RPMI8226 (cell line): ENCODE data around the gene HDGF.

ENCODE experiments used
- DNase-seq: peaks from one replicate; pipeline ENCODE4 v3.0.0-alpha.2; 2015

The HDGF gene

DNA sequence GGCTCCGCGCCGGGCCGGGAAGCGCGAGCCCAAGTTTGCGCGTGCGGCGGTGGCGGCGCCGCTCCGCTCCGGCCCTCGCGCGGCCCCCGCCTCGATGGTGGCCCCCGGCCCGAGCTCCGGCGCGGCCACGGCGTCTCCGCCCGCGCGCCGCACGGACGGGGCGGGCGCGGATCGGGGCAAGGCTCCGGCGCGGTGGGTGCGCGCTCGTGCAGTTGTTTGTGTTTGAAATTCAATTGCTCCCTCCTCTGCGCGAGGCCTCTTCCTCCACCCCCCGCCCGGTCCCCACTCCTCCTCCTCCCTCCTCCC lies at the start of gene HDGF:
TSS of gene HDGF (minus strand) at position 225 of the 306 bp plus-strand sequence. CDS start 246 bp downstream, outside the sequence.
- DNase-seq = no peak

DNA sequence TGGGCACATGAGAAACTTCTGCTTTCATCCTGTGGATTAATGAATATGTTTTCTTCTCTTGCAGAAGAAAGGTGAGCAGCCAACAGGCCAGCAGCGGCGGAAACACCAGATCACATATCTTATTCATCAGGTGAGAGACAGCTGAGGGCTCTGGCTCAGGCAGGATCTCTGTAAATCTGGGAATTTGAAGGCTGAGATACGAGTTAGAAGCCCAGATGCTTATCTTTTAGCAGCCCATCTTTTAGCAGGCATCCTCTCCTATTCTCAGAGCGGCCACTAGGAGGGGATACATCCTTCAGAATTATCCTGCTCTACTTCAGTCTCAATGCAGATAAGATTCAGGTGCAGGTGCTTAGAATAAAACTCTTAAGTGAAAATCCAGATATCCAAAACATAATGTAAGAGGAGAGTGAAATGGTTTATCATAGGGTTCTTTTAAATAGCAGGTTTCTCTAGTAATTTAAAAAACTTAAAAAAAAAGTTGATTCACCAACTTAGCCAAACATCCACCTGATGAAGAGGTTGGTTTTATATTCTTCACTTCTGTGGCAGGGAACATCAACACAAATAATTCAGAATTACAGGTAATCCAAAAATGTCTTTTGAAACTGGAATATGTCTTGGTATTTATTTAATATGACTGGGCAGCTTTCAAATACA lies 45.9 kb upstream of the HDGF start:
- DNase-seq = peak; percentile 78

DNA sequence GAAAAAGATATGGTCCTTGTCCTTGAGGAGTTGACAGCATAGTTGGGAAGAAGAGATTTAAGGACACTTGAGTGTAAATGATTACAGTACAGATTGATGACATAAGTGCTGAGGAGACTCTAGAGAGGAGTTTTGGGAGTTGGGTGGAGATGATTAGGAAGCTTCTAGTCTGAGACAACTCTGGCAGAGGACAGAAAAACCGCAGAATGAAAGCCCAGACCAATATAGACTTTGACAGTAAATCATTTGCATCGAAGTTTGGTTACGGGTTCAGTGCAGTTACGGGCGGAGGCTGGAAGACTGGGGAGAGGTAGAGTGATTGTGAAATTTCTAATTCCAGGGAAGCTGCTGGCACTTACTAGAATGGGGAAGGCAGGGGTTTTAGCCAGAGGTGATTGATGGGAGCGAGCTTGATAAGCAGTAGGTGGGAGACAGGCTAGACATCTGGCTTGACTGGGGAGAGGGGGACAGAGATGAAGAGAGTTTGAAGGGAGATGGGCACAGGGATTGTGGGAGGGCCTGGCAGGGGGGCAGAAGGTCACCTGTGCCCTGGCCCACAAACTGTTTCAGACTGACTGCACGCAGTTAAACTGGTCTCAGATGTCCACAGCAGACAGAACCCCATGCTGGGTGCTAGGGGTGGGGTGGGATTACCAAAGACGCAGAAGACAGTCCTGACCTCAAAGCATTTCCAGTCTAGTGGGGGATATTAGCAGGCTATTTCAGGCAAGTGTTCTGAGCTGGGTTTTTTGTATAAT lies 45.0 kb upstream of the HDGF start:
- DNase-seq = no peak

DNA sequence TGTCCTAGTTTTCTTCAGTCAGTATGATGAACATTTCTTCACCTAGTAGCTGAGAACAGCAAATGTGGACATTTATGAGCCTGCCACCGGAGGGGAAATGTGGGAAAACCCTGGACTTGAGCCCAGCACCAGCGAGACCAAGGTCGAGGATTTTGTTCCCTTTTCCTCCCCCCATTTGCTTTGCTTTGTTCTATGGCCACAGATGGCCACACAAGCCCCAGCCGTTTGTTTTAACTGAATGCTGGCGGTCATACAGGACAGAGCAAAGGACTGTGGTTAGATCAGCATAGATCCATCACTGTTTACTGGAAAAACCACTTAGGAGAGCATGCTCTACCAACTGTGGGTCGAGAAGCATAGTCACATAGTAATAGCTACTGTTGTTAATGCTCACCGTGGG lies 44.3 kb upstream of the HDGF start:
- no peak for DNase-seq

DNA sequence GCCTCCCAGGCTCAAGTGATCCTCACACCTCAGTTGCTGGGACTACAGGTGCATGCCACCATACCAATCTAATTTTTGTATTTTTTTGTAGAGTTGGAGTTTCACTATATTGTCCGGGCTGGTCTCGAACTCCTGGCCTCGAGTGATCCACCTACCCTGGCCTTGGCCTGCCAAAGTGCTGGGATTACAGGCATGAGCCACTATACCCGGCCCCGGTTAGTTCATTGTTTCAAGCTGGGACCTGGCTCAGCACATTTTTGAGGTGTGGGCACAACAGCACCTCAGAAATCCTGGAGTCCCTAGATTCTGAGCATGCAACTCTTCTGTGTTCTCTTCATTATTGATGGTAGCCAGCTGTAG lies 43.9 kb upstream of the HDGF start:
- DNase-seq = no peak

DNA sequence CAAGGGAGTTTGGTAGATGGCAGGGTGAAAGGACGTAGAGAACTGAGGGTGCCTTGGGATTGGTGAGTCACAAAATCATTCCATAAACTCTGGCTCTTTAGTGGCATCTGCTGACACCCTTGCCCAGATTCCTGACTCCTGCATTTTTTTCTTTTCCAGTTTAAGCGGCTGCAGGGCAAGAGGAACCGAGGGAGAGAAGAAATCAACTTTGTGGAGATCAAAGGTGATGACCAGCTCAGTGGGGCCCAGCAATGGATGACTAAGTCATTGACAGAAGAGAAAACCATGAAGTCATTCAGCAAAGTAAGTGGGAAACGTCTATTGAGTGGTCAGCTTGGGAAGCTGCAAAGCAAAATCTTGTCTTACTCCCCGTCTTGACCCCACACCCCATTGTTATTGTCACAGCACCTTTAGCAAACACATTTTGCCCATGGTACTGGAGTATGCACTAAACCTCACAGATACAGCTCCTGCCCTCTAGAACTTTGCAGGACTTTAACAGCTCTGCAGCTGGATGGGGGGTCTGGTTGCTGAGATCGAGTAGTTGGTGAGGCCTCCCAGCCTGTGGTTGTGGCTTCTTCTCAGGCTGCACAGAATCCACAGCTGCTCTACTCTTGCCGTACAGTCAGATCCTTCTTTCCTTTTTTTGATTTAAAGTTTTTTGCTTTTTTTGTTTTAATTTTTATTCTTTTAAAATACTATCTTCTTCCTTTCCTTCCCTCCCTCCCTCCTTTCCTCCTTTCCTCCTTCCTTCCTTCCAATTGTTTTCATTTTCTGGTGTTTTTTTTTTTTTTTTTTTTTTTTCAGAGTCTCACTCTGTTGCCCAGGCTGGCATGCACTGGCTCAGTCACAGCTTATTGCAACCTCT lies 43.3 kb upstream of the HDGF start:
- DNase-seq = no peak

DNA sequence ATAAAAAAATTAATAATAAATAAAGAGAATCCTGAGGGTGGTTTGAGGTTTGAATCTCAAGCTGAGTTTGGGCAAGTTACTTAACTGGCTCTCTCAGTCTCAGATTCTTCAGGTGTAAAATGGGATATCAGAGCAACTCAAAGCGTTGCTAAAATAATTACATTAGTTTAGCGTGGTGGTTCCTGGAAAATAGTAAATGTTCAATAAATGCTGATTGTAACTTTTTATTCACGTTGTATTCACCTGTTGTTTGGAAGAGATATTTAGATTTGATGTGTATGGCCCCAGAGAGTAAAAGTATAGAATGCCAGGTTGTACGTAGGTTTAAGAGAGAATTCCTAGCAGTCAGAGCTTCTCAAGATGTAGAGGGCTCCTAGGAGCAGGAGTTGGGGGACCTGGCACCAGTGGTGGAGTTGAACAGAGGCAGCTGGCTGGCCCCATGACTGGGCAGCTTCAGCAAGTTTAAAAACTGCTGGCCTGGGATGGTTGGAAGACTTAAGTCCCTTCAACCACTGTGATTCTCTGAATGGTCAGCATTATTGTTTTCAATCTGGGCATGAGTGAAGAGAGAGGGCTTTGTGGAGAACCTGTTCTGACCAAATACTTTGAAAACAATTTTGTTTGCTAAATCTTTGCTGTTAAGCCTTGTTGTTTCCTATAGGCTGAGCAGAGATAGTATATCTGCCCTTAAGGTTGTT lies 38.3 kb upstream of the HDGF start:
- DNase-seq = no peak

DNA sequence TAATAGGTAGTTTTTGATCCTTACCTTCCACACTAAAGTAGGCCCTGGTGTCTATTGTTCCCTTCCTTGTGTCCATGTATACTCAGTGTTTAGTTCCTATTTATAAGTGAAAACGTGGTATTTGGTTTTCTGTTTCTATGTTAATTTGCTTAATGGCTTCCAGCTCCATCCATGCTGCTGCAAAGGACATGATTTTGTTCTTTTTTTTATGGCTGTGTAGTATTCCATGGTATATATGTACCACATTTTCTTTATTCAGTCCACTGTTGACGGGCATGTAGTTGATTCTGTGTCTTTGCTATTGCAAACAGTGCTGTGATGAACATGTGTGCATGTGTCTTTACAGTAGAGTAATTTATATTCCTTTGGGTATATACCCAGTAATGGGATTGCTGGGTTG lies 36.7 kb upstream of the HDGF start:
- no peak for DNase-seq

DNA sequence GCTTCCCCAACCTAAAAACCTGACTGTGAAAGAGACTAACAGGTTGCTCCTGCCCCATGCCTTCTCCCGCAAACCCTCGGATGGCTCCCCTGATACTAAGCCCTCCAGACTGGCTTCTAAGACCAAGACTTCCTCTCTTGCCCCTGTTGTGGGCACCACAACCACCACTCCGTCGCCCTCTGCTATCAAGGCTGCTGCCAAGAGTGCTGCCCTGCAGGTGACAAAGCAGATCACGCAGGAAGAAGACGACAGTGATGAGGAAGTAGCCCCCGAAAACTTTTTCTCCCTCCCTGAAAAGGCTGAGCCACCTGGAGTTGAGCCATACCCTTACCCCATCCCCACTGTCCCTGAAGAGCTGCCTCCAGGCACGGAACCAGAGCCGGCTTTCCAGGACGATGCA lies 35.2 kb upstream of the HDGF start:
- DNase-seq = no peak

DNA sequence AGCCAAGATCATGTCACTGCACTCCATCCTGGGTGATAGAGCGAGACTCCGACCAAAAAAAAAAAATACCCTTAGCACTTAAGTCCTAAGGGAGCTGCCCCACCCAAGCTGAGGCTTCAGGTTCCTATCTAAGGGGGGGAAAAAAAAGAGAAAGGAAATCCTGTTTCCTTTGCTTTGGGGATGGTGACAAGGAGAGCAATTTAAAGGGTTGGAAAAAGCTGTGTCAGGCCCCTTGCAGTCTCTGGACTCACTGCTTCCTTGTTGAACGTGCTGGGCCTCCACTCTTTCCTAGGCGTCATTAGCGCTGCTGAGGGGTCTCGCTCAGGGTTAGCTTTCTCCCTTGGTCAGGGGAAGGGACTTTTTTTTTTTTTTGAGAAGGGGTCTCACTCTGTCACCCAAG lies 34.0 kb upstream of the HDGF start:
- DNase-seq = no peak

DNA sequence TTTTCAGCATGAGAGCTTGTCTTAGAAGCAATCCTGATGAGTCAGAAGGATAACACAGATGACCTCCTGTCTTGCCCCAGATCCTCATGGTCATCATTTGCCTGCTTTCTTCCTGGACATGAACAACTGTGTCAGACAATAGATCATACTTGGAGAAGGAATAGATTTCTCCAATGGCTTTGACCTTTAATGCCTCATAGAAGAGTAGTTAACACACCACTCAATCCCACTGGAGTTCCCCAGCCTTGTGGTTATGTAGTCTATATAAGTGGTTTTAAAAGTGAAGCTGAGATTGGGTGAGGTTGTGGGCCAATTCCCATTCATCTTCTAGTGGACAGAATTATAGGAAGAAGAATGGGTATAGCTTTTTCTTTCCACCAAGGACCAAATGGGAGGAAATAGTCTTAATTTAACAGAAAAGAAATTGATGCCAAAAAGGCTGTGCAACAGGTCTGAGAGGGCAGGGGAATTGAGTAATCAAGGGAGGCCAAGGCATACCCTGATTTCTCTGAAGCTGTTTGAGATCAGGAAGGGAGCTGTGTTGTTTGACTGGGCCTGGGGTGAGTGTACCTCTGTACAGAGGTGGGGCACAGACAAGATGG lies 30.2 kb upstream of the HDGF start:
- no peak for DNase-seq

DNA sequence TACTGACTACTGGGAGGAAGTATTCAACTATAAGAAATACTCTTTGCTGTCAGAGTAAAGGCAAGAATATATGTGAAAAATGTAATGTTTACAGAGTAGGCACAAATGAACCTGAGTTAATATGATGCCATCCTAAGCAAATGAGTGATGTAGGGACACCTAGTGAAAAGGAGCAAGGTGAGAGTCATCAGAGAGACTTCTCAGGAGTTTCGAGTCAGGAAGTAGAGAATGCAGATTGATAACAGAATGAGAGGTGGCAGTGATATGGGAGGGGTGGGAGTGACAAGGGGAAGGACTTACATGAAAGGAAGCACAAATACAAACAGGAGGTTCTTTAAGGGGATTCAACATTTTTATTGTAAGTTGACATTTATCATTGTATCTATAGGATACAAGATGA lies 26.1 kb upstream of the HDGF start:
- DNase-seq = no peak

DNA sequence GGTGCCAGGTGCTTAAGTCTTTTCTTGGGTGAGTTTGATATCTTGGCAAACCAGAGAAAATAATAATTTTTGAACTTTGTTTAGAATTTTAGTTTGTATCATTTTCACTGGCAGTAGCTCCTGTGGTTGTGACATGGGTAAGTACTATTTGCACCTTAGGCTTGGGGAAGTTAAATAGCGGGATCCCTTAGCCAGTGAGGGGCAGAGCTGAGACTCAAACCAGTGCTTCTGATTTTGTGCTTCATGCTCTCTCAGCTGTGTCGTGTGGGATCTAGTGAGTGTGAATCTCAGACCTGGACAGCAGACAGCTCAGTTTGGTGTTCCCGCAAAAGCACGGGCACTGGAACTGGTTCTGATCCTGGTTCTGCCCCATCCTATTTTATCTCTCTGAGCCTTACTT lies 25.5 kb upstream of the HDGF start:
- no peak for DNase-seq

DNA sequence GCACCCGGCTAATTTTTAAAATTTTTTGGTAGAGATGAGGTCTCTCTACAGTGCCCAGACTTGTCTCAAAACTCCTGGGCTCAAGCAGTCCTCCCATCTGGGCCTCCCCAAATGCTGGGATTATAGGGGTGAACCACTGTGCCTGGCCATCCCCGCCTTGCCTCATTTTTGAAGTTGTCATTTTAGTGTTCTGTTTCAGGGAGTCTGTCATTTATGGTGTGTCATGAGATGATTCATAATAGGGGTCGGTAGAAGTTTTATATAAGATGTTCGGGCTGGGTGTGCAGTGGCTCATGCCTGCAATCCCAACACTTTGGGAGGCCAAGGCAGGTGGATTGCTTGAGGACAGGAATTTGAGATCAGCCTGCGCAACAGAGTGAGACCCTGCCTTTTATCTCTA lies 24.3 kb upstream of the HDGF start:
- DNase-seq = no peak

DNA sequence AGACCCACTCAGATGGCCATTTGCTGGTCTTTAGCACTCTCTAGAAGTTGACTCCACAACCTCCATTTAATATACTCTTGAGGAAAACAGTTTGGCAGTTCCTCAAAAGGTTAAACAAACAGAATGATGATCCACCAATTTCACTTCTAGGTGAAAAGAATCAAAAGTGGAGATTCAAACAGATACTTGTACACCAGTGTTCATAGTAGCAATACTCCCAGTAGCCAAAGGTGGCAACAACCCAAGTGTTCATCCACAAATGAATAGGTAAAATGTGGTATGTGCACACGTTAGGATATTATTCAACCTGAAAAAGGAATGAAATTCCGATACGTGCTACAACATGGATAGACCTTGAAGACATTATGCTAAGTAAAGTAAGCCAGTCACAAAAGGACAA lies 22.1 kb upstream of the HDGF start:
- no peak for DNase-seq

DNA sequence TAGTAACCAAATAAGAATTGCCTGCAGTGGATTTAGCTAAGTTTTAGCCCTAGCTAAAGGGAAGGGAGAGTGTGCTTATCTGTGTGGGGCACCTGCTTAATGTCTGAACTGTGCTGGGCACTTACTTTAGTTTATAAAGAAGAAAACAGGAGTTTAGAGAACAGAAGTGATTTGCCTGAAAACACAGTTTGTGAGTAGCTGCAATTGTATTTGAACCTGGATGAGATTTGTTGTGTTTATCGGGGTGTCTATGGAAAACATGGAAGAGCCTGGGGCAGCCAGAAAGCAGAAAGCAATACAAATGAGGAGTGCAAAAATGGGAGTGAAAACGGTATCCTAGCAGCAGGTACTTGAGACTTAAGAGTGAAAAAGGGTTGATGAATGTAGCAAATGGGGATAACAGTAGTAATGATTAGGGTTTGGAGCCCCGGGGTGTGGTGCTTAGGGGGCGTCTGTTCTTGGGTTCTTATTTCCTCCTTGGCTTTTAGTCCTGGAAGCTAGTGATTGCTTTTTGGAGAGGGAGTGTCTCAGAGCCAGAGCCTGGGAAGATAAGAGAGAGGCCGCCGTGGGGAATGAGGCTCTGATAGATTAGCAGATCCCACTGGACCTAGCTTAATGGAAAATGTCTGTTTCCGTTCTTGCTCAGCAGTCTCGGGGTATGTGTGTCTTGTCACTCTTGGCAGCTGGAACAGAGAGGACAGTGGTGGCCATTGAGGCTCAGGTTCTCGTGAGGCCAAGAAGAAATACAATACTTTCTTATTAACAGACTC lies 21.4 kb upstream of the HDGF start:
- no peak for DNase-seq

DNA sequence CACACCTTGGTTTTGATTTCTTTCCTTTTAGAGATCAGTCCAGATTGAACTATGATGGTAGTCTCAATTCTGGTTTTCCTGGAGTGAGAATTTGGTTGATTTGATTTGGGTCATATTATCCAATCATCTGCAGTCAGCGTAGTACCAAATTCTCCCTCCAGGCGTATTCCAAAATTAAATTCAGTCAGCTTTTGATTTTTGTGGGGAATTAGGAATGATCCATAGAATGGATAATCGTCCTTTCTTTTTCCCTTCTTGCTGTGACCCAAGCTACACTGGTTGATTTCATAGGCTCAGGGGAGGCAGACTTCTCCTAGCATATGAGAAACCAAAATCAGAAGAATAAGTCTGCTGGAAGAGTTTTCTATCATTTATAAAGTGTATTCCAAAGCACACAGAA lies 20.7 kb upstream of the HDGF start:
- no peak for DNase-seq

DNA sequence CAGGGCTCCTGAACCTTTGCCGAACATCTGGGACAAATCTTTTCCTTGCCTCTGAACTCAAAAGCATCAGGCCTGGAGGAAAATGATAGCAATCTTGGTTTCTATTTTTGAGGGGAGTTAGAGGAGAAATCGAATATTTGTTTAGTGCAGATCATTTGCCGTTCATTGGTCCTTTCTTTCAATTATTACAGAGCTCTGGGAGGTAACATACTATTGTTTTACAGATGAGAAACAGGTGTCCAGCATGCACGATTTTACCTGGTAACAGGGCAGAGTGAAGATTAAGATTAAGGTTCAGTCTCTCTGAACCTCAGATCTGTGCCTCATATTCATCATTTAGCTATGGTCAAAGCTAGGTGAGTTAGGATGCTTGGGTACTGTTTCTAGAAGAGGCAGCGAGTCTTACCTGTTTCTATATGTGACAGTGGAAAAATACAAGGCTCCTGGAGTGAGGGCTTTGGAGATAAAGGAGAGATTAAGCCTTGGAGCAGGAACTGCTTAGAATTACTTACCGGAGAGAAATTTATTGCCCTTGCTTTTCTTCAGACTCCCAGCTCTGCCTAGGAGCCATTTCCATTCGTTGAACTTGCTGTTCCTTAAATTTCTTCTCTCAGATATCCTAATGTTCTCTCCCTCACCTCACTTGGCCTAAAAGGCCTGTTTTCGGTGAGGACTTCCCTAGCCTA lies 17.3 kb upstream of the HDGF start:
- no peak for DNase-seq

DNA sequence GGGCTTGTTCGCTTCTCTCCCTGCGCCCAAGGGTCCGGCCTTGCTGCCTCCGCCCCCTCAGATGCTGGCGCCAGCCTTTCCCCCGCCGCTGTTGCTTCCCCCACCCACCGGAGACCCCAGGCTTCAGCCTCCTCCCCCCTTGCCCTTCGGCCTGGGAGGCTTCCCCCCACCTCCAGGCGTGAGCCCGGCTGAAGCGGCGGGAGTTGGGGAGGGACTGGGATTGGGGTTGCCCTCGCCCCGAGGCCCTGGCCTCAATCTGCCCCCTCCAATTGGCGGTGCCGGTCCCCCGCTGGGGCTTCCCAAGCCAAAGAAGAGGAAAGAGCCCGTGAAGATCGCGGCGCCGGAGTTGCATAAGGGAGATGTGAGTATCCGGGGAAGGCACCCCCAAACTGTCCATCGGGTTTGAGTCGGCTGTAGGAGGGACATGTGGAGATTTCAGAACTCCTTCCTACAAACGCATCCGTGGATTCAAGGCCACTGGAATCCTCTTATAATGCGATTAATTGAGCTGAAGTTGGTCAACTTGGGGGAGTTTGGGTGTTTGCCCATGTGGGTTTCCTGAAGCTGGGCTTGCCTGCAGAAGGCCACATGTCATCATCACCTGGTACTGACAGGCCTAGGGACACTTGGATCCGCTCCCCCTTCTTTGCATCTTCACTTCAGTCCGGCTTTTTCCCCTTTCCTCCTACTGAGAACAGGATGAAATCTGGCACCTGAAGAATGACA lies 16.6 kb upstream of the HDGF start:
- DNase-seq = peak; percentile 35

DNA sequence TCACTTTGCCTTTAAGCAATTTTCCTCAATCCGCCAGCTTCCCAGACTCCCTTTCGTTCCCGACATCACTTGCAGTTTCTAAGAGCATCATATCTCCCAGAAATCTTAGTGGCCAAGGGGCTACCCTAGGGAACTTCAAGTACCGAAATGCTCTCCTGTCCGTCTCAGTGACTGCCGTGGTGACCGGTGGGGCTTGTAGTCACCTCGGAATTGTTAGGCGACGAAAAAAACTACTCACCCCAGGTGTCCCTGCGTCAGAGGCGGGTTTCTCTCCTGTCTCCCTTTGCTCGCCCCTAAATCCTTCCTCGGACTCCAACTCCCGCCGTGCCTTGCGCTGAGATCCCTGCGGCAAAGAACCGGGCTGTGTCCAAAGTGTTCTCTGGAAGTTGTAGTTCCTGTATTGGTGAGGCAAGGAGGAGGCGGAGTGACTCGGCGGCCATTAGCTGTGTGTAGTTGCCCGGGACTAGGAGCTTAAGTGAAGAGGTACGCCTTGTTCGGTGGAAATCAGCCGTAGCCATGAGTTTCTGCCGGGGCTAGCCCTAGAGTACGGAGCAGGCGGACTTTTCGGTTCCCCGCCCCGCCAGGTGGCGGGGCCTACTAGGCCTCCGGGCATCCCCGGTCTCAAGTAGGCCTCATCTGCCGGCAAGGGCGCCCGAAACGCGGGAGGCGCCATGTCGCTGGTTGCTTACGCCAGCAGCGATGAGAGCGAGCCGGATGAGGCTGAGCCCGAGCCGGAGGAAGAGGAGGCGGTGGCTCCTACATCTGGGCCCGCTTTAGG lies 15.8 kb upstream of the HDGF start, which contains the start of gene PRCC:
TSS of gene PRCC (plus strand) at position 435 of the 778 bp plus-strand sequence. CDS start at position 672, 237 bp downstream.
- peak; percentile 99 for DNase-seq
